Stimulated activated naive CD4-positive, alpha-beta T cell (primary cell): ENCODE data around the gene TRMT2A.

Source experiments
- DNase-seq, 6 experiments: peaks; one replicate each; lab custom pipeline; 2025; lab: John Stamatoyannopoulos, UW

TRMT2A gene

DNA sequence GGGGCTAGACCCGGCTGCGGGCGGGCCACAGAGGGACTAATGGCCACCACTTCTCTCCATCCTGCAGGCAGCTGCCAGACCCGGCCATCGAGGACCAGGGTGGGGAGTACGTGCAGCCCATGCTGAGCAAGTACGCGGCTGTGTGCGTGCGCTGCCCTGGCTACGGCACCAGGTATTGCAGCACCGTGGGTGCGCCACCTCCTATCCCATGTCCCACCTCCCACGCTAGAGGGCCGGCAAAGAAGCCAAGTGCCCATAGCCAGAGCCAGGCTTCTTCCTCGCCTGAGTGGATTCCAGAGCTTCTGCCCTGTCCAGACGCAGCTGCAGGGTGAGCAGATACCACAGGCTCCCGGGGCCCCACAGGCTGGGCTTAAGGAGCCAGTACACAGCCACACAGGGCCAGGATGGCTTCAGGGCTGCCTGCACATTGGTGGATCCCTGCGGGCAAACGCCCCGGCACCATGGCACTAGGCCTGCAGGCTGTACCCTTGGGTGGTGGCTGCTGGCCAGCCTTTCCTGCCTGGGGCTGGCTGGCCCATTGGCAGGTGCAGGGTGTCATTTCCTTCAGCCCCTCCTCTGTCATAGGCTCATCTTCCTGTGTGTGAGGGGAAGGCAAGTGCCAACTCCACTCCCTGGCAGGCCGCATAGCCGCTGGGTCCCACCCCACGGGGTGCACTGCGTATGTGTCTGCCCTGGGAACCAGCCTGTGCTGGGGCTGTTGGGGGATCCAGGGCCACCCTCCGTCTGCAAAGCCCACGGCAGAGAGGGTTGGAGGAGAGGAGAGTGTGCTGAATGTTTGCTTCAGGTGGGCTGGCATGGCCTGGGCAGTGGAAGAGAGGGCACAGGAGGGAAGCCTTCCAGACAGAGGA is 53.5 kb downstream of the TRMT2A start:
- no peak for DNase-seq

DNA sequence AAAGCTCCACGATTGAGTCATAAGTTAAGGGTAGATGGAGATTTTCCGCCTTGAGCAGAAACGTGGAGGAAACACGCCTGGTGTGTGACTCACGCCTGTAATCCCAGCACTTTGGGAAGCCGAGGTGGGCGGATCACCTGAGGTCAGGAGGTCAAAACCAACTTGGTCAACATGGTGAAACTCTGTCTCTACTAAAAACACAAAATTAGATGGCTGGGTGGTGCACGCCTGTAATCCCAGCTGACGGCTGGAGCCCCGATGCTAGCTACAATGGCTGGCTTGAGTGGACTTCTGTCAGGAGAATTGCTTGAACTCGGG is 54.3 kb downstream of the TRMT2A start:
- DNase-seq = no peak

DNA sequence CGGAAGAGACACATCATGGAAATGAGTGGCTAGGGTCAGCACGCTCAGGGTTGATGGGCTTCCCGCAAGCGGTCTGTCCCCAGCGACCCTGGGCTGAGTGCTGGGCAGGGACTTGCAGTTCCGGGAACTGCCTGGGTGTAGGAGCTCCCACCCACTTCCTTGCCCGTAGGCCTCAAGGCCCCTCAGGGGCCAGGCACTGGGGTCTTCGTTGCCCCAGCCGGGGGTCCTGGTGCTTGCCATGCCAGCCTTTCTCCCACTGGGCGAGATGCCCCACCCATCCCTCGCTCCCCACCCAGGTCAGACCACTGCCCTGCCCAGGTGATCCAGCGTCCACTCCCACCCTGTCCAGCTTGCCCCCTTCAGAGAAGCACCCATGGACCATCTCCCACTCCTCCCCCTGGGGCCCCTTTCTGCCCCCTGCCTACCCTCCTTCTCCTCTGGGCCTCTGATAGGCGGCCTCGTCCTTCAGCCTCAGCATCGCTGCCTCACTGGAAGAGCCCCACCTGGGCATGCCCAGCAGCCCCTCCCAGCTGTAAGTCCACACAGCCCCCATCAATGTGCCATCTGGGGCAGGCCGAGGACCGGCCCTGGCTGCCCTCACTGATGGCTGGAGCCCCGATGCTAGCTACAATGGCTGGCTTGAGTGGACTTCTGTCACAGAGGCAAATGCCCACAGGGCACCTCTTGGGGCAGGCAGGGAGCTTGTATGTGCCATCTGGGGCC is 54.8 kb downstream of the TRMT2A start:
- DNase-seq = no peak
